Measurements from ENCODE around the gene CCDC88C.
A peak's percentile ranks its signal among the peaks of the same experiment; 100 is the strongest.

CCDC88C gene

DNA sequence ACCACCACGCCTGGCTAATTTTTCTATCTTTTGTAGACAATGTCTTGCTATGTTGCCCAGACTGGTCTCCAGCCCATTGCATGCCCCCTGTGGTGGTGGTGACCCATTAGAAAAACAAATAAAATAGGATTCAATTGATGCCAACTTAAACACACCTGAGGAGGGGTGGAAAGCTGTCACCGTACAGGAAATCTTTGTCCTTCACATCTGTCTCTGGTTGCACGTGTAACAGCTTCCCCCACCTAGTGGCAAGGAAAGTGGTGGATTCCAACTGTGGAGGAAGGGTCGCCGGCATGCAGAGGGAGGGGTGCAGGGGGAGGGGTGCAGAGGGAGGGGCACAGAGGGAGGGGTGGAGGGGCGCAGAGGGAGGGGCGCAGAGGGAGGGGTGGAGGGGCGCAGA lies 147.0 kb downstream of the CCDC88C start:
- Histone ChIP-seq H2BK120ac (ENCODE audit: low read depth, low read length) (no peak overlapping the region), H3K4me2 (ENCODE audit: low read length, poor library complexity, severe bottlenecking) (no peak overlapping the region), H3K4me3 (ENCODE audit: insufficient read depth in 1 of 2, low read depth in 1 of 2, low read length in 2 of 2) (no peak overlapping the region), H2BK15ac (ENCODE audit: low read depth, poor library complexity, severe bottlenecking) (no peak overlapping the region), H3K23ac (ENCODE audit: low read length in 2 of 2) (no peak overlapping the region), H2AK5ac (ENCODE audit: low read length, severe bottlenecking) (no peak overlapping the region), H3K18ac (ENCODE audit: low read depth in 1 of 2, low read length in 2 of 2) (no peak overlapping the region), H3K9ac (ENCODE audit: low read length) (no peak overlapping the region), H3K79me1 (replicated peaks; ENCODE audit: low read length, poor library complexity, severe bottlenecking) (no peaks in the 10 kb centered on the region), H3K9me3 (ENCODE audit: control insufficient read depth, low read length) (no peaks in the 10 kb centered on the region), H3K36me3 (ENCODE audit: control insufficient read depth in 1 of 2, insufficient read depth in 2 of 2, low read depth in 1 of 2, low read length in 2 of 2) (peaks cover 0 to 7% of the 10 kb centered on the region in 2 experiments), H3K14ac (ENCODE audit: low read length in 2 of 2) (no peak overlapping the region), H3K4ac (ENCODE audit: low read depth in 1 of 2, low read length in 2 of 2) (no peak overlapping the region), H4K91ac (ENCODE audit: low read length) (no peak overlapping the region), H4K8ac (ENCODE audit: low read length) (no peak overlapping the region), H3K27ac (ENCODE audit: low read length, poor library complexity, severe bottlenecking) (no peak overlapping the region), H2BK12ac (ENCODE audit: low read length in 2 of 2) (no peak overlapping the region), H3K4me1 (ENCODE audit: control insufficient read depth, insufficient read depth, low read depth, low read length) (no peaks in the 10 kb centered on the region), H2AFZ (ENCODE audit: low read depth, low read length) (no peak overlapping the region), H3K27me3 (ENCODE audit: control insufficient read depth in 1 of 2, insufficient read depth in 1 of 2, low read length in 2 of 2) (peaks cover 0 to 29% of the 10 kb centered on the region in 2 experiments), H2BK5ac (ENCODE audit: low read depth, low read length, poor library complexity, severe bottlenecking) (no peak overlapping the region)
- WGBS = 55% methylated on average over 5 of the region's 8 CpGs
- no peak for DNase-seq

DNA sequence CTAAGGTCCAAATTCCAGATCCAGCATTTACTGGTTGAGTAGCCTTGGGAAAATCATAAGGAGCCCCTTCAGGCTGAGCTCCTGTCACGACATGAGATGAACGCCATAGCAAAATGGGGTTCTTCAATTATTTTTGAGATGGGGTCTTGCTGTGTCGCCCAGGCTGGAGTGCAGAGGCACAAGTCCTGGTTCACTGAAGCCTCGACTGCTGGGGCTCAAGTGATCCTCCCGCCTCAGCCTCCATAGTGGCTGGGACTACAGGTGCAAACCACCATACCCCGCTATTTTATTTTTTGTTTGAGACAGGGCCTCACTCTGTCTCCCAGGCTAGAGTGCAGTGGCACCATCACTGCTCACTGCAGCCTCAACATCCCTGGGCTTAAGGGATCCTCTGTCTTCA lies 147.4 kb downstream of the CCDC88C start:
- Histone ChIP-seq H3K4ac (ENCODE audit: low read depth in 1 of 2, low read length in 2 of 2) (no peak overlapping the region), H3K9me3 (ENCODE audit: control insufficient read depth, low read length) (no peaks in the 10 kb centered on the region), H3K36me3 (ENCODE audit: control insufficient read depth in 1 of 2, insufficient read depth in 2 of 2, low read depth in 1 of 2, low read length in 2 of 2) (peaks cover 0 to 7% of the 10 kb centered on the region in 2 experiments), H2BK120ac (ENCODE audit: low read depth, low read length) (no peak overlapping the region), H4K91ac (ENCODE audit: low read length) (no peak overlapping the region), H2AFZ (ENCODE audit: low read depth, low read length) (no peak overlapping the region), H2BK15ac (ENCODE audit: low read depth, poor library complexity, severe bottlenecking) (no peak overlapping the region), H3K4me3 (ENCODE audit: insufficient read depth in 1 of 2, low read depth in 1 of 2, low read length in 2 of 2) (no peak overlapping the region), H2BK5ac (ENCODE audit: low read depth, low read length, poor library complexity, severe bottlenecking) (no peak overlapping the region), H3K23ac (ENCODE audit: low read length in 2 of 2) (no peak overlapping the region), H3K18ac (ENCODE audit: low read depth in 1 of 2, low read length in 2 of 2) (no peak overlapping the region), H2BK12ac (ENCODE audit: low read length in 2 of 2) (no peak overlapping the region), H3K27me3 (ENCODE audit: control insufficient read depth in 1 of 2, insufficient read depth in 1 of 2, low read length in 2 of 2) (peaks cover 0 to 31% of the 10 kb centered on the region in 2 experiments), H3K9ac (ENCODE audit: low read length) (no peak overlapping the region), H3K4me2 (ENCODE audit: low read length, poor library complexity, severe bottlenecking) (no peak overlapping the region), H3K79me1 (replicated peaks; ENCODE audit: low read length, poor library complexity, severe bottlenecking) (no peaks in the 10 kb centered on the region), H3K4me1 (ENCODE audit: control insufficient read depth, insufficient read depth, low read depth, low read length) (peaks cover 2% of the 10 kb centered on the region), H3K27ac (ENCODE audit: low read length, poor library complexity, severe bottlenecking) (no peak overlapping the region), H4K8ac (ENCODE audit: low read length) (no peak overlapping the region), H2AK5ac (ENCODE audit: low read length, severe bottlenecking) (no peak overlapping the region), H3K14ac (ENCODE audit: low read length in 2 of 2) (no peak overlapping the region)
- no peak for DNase-seq
- WGBS = 94% methylated on average over 6 of the region's 6 CpGs

- H3K4me1 ChIP-seq (ENCODE audit: control insufficient read depth, insufficient read depth, low read depth, low read length) = peaks cover 9% of the 10 kb centered on the region
- H3K9me3 ChIP-seq (ENCODE audit: control insufficient read depth, low read length) = no peaks in the 10 kb centered on the region
- H3K27ac ChIP-seq (ENCODE audit: low read length, poor library complexity, severe bottlenecking) = no peak overlapping the region
- no peak overlapping the region for H2BK12ac ChIP-seq (ENCODE audit: low read length in 2 of 2)
- peaks cover 0 to 7% of the 10 kb centered on the region in 2 experiments for H3K36me3 ChIP-seq (ENCODE audit: control insufficient read depth in 1 of 2, insufficient read depth in 2 of 2, low read depth in 1 of 2, low read length in 2 of 2)
- no peak overlapping the region for H3K23ac ChIP-seq (ENCODE audit: low read length in 2 of 2)
- no peak overlapping the region for H3K4me2 ChIP-seq (ENCODE audit: low read length, poor library complexity, severe bottlenecking)
- H2AK5ac ChIP-seq (ENCODE audit: low read length, severe bottlenecking) = no peak overlapping the region
- H3K4ac ChIP-seq (ENCODE audit: low read depth in 1 of 2, low read length in 2 of 2) = no peak overlapping the region
- H4K8ac ChIP-seq (ENCODE audit: low read length) = no peak overlapping the region
- H2BK120ac ChIP-seq (ENCODE audit: low read depth, low read length) = no peak overlapping the region
- H3K9ac ChIP-seq (ENCODE audit: low read length) = no peak overlapping the region
- H3K27me3 ChIP-seq (ENCODE audit: control insufficient read depth in 1 of 2, insufficient read depth in 1 of 2, low read length in 2 of 2) = peaks cover 0 to 34% of the 10 kb centered on the region in 2 experiments
- H2AFZ ChIP-seq (ENCODE audit: low read depth, low read length) = no peak overlapping the region
- H4K91ac ChIP-seq (ENCODE audit: low read length) = no peak overlapping the region
- WGBS = 85% methylated on average over 24 of the region's 24 CpGs
- H3K14ac ChIP-seq (ENCODE audit: low read length in 2 of 2) = no peak overlapping the region
- H3K4me3 ChIP-seq (ENCODE audit: insufficient read depth in 1 of 2, low read depth in 1 of 2, low read length in 2 of 2) = peak overlapping the region in 1 of 2 experiments; percentile 71
- H2BK5ac ChIP-seq (ENCODE audit: low read depth, low read length, poor library complexity, severe bottlenecking) = no peak overlapping the region
- no peak for DNase-seq
- H3K18ac ChIP-seq (ENCODE audit: low read depth in 1 of 2, low read length in 2 of 2) = no peak overlapping the region
- H3K79me1 ChIP-seq (replicated peaks; ENCODE audit: low read length, poor library complexity, severe bottlenecking) = no peaks in the 10 kb centered on the region
- no peak overlapping the region for H2BK15ac ChIP-seq (ENCODE audit: low read depth, poor library complexity, severe bottlenecking)
Observed at GRCh38 chr14:91269076-91269991, 148.3 kb downstream of the CCDC88C start.

GRCh38 chr14:91267965-91268437 lies 149.6 kb downstream of the CCDC88C start:
- Histone ChIP-seq H2BK5ac (ENCODE audit: low read depth, low read length, poor library complexity, severe bottlenecking) (no peak overlapping the region), H2BK15ac (ENCODE audit: low read depth, poor library complexity, severe bottlenecking) (no peak overlapping the region), H3K4ac (ENCODE audit: low read depth in 1 of 2, low read length in 2 of 2) (no peak overlapping the region), H2AFZ (ENCODE audit: low read depth, low read length) (no peak overlapping the region), H3K9ac (ENCODE audit: low read length) (no peak overlapping the region), H3K14ac (ENCODE audit: low read length in 2 of 2) (no peak overlapping the region), H2AK5ac (ENCODE audit: low read length, severe bottlenecking) (no peak overlapping the region), H3K27ac (ENCODE audit: low read length, poor library complexity, severe bottlenecking) (no peak overlapping the region), H2BK120ac (ENCODE audit: low read depth, low read length) (no peak overlapping the region), H3K9me3 (ENCODE audit: control insufficient read depth, low read length) (no peaks in the 10 kb centered on the region), H3K27me3 (ENCODE audit: control insufficient read depth in 1 of 2, insufficient read depth in 1 of 2, low read length in 2 of 2) (peaks cover 0 to 38% of the 10 kb centered on the region in 2 experiments), H4K8ac (ENCODE audit: low read length) (no peak overlapping the region), H3K18ac (ENCODE audit: low read depth in 1 of 2, low read length in 2 of 2) (no peak overlapping the region), H3K4me1 (ENCODE audit: control insufficient read depth, insufficient read depth, low read depth, low read length) (peaks cover 14% of the 10 kb centered on the region), H3K79me1 (replicated peaks; ENCODE audit: low read length, poor library complexity, severe bottlenecking) (no peaks in the 10 kb centered on the region), H3K23ac (ENCODE audit: low read length in 2 of 2) (no peak overlapping the region), H3K36me3 (ENCODE audit: control insufficient read depth in 1 of 2, insufficient read depth in 2 of 2, low read depth in 1 of 2, low read length in 2 of 2) (peaks cover 0 to 4% of the 10 kb centered on the region in 2 experiments), H4K91ac (ENCODE audit: low read length) (no peak overlapping the region), H3K4me2 (ENCODE audit: low read length, poor library complexity, severe bottlenecking) (no peak overlapping the region), H3K4me3 (ENCODE audit: insufficient read depth in 1 of 2, low read depth in 1 of 2, low read length in 2 of 2) (no peak overlapping the region), H2BK12ac (ENCODE audit: low read length in 2 of 2) (no peak overlapping the region)
- DNase-seq = no peak
- 98% methylated on average over 7 of the region's 7 CpGs for WGBS

Data from mesenchymal stem cell (in vitro differentiated cells and primary cell).